ENCODE results near the gene KSR1. TPM values are rescaled to one million over a fixed set of nuclear protein-coding genes. Genes with fewer than 3 reads are reported as not detected.
A peak's percentile ranks its signal among the peaks of the same experiment; 100 is the strongest.

Gene KSR1
- total and polyA plus RNA-seq, 10 of the 15 experiments (the other 5 are each of a cell fraction or from before 2014, with no cell fraction given): 0.97 to 66.6 (median 22.9) TPM

DNA sequence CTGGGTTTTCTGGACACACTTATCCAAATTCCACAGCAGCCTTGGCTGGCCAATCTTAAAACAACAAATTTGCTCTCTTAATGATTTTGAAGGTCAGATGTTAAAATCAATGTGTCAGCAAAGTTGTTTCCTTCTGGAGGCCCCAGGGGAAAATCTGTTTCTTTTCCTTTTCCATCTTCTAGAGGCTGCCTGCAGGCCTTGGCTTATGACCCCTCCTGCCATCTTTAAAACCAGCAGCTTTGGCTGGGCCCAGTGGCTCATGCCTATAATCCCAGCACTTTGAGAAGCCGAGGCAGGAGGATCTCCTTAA lies 177.7 kb downstream of the KSR1 start:
- no peak overlapping the region for H3K9ac ChIP-seq (ENCODE audit: control insufficient read depth, insufficient read depth, low read length)
- POLR2A ChIA-PET: no interaction called here

More for the DNA sequence above, 177.7 kb downstream of the KSR1 start:
- ATAC-seq: no peak
- ChIA-PET RAD21 (ENCODE audit: unreplicated experiment) (interaction anchor here (1.7 kb wide), 1 partner anchor 280 kb away, joined by 5 read pairs; no protein-coding TSS in a partner anchor), CTCF (interaction anchor here (1.3 to 6.7 kb wide), 6 partner anchors 12 to 397 kb away, joined by 3 to 59 read pairs (median 8); no protein-coding TSS in a partner anchor), SMC1A (ENCODE audit: uncharacterized antibody, unreplicated experiment) (interaction anchor here (1.1 to 1.3 kb wide), 2 partner anchors 34 to 295 kb away, joined by 3 to 5 read pairs; no protein-coding TSS in a partner anchor)
- H4K20me1 ChIP-seq (ENCODE audit: control insufficient read depth, insufficient read depth): no peaks in the 10 kb centered on the region
- H2AFZ ChIP-seq (ENCODE audit: control insufficient read depth, low read depth, low read length): no peak overlapping the region
- peaks cover 0 to under 1% of the 10 kb centered on the region in 2 experiments; a peak in 2 of 4 replicates for H3K36me3 ChIP-seq (ENCODE audit: control insufficient read depth in 2 of 2, insufficient read depth in 2 of 2, low read length in 1 of 2)
- in situ Hi-C loops (cut with MboI) (loop anchor here (10.0 kb wide), 1 partner anchor 279 kb away; no protein-coding TSS in a partner anchor), intact Hi-C loops (cut with micrococcal nuclease; ENCODE audit: unreplicated experiment) (no loop called here)
- H3K9me3 ChIP-seq (replicated peaks; ENCODE audit: control insufficient read depth, insufficient read depth, low read length): no peaks in the 10 kb centered on the region
- peak overlapping the region; percentile 78; the same call in 1 of the 2 replicates for H3K4me3 ChIP-seq
- no peak overlapping the region for H3K27ac ChIP-seq (ENCODE audit: control insufficient read depth, insufficient read depth)
- TF ChIP-seq RB1 (IDR thresholded peaks at IDR 0.05; ENCODE audit: borderline replicate concordance) (no peak), SIN3A (IDR thresholded peaks at IDR 0.05; ENCODE audit: low read depth, low read length) (no peak), NFYA (IDR thresholded peaks at IDR 0.05; ENCODE audit: borderline replicate concordance, low read depth, low read length) (no peak), KLF5 (IDR thresholded peaks at IDR 0.05; ENCODE audit: partially characterized antibody) (no peak), RFX5 (IDR thresholded peaks at IDR 0.05; ENCODE audit: low read depth, low read length) (no peak), SPI1 (IDR thresholded peaks at IDR 0.05; ENCODE audit: borderline replicate concordance, insufficient read depth, low read depth, low read length) (no peak), MEF2A (IDR thresholded peaks at IDR 0.05; ENCODE audit: insufficient read depth, low read depth, low read length) (no peak), SREBF1 (IDR thresholded peaks at IDR 0.05; ENCODE audit: low read length) (no peak)
- TF ChIP-seq, protein P1, sequence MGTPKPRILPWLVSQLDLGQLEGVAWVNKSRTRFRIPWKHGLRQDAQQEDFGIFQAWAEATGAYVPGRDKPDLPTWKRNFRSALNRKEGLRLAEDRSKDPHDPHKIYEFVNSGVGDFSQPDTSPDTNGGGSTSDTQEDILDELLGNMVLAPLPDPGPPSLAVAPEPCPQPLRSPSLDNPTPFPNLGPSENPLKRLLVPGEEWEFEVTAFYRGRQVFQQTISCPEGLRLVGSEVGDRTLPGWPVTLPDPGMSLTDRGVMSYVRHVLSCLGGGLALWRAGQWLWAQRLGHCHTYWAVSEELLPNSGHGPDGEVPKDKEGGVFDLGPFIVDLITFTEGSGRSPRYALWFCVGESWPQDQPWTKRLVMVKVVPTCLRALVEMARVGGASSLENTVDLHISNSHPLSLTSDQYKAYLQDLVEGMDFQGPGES (IDR thresholded peaks at IDR 0.05): no peak
- TF ChIP-seq, protein P2, sequence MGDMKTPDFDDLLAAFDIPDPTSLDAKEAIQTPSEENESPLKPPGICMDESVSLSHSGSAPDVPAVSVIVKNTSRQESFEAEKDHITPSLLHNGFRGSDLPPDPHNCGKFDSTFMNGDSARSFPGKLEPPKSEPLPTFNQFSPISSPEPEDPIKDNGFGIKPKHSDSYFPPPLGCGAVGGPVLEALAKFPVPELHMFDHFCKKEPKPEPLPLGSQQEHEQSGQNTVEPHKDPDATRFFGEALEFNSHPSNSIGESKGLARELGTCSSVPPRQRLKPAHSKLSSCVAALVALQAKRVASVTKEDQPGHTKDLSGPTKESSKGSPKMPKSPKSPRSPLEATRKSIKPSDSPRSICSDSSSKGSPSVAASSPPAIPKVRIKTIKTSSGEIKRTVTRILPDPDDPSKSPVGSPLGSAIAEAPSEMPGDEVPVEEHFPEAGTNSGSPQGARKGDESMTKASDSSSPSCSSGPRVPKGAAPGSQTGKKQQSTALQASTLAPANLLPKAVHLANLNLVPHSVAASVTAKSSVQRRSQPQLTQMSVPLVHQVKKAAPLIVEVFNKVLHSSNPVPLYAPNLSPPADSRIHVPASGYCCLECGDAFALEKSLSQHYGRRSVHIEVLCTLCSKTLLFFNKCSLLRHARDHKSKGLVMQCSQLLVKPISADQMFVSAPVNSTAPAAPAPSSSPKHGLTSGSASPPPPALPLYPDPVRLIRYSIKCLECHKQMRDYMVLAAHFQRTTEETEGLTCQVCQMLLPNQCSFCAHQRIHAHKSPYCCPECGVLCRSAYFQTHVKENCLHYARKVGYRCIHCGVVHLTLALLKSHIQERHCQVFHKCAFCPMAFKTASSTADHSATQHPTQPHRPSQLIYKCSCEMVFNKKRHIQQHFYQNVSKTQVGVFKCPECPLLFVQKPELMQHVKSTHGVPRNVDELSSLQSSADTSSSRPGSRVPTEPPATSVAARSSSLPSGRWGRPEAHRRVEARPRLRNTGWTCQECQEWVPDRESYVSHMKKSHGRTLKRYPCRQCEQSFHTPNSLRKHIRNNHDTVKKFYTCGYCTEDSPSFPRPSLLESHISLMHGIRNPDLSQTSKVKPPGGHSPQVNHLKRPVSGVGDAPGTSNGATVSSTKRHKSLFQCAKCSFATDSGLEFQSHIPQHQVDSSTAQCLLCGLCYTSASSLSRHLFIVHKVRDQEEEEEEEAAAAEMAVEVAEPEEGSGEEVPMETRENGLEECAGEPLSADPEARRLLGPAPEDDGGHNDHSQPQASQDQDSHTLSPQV (IDR thresholded peaks at IDR 0.05): no peak
- 100% methylated on average over 1 of the region's 1 CpG for WGBS (ENCODE audit: insufficient coverage, insufficient replicate concordance, low lambda C conversion rate, missing lambda C conversion rate)
- peaks cover 56% of the 10 kb centered on the region for H3K79me2 ChIP-seq (ENCODE audit: control insufficient read depth, insufficient read depth, low read length)
- H3K4me1 ChIP-seq (ENCODE audit: control insufficient read depth, insufficient read depth, low read length): peaks cover 11% of the 10 kb centered on the region
- FAIRE-seq: no peak
- no TSS peak for BruUV-seq (replicated peaks)
- DNase-seq (ENCODE audit: low read depth, low spot score): no peak
- peak overlapping the region; percentile 96 for H3K4me2 ChIP-seq (ENCODE audit: control insufficient read depth, insufficient read depth)
- H3K27me3 ChIP-seq (replicated peaks in 1 of 2; ENCODE audit: control insufficient read depth in 2 of 2, insufficient read depth in 2 of 2, low read length in 1 of 2): no peaks in the 10 kb centered on the region

Measured in GM12878 (cell line).